GM21529 (cell line): Measurements from ENCODE around the gene HIVEP3.
"Not testable (repeated sequence)": the region's sequence is repeated elsewhere in the genome, so short reads cannot be mapped to it uniquely, and the experiment has no call there.

ENCODE experiments used
- ATAC-seq: cut with Tn5 transposase; IDR thresholded peaks from one replicate; pipeline ENCODE4 v1.9.1; 2021; ENCODE audit not compliant: unreplicated experiment

Gene HIVEP3

DNA sequence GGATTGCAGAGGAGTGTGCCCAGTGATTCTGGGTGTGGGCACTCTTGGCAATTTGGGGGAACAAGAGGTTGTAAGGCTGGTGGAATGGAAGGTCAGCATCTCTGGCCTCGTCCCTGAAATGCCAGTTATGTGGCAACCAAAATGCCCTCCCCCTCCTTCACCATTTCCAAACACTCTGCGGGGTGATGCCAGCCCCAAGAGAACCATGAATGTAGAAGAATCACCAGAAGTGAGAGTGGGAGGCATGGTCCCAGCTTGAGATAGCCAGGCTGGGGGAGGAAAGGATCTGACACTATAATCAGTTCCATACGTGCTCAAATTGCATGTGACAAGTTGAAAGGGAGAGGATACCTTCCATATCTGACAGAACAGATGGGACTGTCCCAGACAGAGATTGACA lies 345.5 kb downstream of the HIVEP3 start:
- no peak for ATAC-seq

- ATAC-seq, result no peak
Measured at GRCh38 chr1:41572224-41572623, 346.5 kb downstream of the HIVEP3 start.

DNA sequence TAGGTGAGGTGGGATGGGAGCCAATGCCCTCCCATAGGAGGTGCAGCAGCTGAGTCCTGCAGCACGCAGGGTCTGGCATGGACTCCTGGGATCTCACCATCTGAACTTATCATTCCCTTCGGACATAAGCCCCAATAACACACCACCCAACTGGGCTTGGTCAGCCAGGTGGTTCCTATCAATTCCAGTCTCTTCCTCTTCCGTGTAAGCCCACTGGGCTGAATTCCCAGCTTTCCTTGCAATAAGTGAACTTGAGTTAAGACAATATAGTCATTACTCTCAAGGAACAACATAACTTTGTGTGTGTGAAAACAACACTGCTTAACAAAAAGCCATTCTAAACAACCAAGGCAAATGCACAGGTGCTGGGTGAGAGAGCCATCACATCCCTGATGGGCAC lies 347.7 kb downstream of the HIVEP3 start:
- no peak for ATAC-seq

GRCh38 chr1:41568204-41568603 lies 350.5 kb downstream of the HIVEP3 start:
- ATAC-seq, result no peak

GRCh38 chr1:41566969-41567368 lies 351.8 kb downstream of the HIVEP3 start:
- no peak for ATAC-seq

DNA sequence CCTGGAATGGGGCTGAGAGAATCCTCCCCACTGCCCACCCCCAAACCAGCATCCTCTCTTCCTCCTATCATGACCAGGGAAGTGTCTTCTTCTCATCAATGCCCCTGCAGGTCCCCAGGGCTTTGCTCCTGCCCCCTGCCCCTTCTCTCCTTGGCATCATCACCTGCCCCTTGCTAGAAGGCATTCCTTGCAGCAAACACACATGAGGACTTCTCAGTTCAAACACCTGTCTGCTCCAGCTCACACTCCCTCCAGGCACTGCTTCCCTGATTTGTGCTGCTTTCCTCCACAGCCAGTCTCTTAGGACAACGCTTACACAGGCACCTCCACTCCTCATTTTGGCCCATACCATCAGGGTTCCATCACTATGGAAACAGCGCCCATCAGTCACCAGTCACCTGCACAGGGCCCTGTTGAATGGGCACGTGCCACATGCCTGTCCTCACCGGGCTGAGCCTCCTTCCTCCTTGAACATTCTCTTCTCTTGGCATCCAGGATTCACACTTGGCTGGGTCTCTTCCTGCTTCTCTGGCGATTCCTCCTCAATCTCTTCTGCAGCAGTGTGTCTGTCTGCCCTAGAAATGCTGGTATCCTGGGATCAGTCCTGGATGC lies 352.3 kb downstream of the HIVEP3 start:
- ATAC-seq, result no peak

DNA sequence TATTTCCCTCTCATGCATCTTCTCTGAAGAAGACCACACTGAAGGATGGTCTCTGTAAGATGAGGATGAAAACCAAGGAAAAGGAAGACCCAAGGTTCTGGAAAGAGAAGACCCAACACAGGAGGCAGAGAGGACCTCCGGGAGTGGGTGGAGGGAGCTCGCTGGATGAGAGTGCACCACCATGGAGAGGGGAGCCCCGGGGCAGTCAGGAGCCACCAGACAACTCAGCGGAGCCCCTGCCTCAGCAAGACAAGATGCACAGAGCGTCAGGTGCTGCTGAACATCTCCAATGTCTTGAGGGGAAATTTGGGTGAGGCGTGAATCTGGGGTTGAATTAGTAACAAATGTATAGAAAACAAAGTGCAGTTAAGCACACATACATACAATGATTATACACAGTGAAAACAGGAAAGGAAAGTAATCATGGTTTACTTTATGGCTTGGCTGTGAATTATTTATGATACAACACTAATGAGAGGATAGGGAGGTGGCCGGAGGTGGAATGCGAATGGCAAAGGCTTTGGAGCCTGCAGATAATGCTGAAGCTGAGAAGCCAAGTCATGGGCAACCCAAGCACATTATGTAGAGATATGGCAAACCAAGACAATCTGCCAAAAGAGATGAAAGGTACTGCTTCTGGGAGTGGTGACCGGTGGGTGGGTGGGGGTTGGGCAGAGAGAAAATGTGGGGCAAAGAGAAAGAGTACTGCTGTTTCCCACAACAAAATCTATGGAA lies 353.8 kb downstream of the HIVEP3 start:
- ATAC-seq, result no peak

DNA sequence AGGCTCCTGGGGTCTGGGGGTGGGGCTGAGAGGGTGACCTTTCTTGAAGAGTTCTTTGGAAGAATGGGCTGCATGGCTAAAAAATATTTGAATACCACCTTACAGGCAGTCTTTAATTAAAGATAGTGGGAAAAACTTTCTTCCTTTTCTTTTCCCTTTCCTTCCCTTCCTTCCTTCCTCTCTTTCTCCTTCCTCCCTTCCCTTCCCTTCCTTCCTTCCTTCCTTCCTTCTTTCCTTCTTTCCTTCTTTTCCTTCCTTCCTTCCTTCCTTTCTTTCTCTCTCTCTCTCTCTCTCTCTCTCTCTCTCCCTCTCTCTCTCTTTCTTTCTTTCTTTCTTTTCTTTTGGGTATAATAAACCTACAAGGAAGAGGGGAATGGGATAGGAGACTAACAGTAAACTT lies 356.4 kb downstream of the HIVEP3 start:
- ATAC-seq, result no peak

GRCh38 chr1:41560931-41561330 lies 357.8 kb downstream of the HIVEP3 start:
- ATAC-seq, result no peak

- ATAC-seq, result no peak
Measured at GRCh38 chr1:41560496-41560895, 358.2 kb downstream of the HIVEP3 start.

DNA sequence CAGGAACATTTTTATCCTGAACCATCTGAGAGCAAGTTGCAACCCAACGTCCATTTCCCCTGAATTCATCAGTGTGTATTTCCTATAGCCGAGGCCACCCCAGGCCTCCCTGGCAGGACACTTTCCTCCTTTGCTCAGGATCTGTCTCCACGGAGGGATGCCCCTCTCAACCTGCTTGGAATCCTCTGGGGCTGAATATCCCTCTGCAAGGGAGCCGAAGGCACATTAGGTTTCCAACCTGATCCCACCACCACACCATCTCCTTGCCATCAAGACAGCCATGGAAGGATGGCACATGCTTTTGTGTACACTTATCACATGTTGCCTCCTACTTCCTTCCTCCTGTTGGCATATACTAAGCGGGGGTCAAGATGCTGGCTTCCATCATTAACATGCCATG lies 359.4 kb downstream of the HIVEP3 start:
- ATAC-seq, result no peak

GRCh38 chr1:41558761-41559171 lies 360.0 kb downstream of the HIVEP3 start:
- no peak for ATAC-seq

DNA sequence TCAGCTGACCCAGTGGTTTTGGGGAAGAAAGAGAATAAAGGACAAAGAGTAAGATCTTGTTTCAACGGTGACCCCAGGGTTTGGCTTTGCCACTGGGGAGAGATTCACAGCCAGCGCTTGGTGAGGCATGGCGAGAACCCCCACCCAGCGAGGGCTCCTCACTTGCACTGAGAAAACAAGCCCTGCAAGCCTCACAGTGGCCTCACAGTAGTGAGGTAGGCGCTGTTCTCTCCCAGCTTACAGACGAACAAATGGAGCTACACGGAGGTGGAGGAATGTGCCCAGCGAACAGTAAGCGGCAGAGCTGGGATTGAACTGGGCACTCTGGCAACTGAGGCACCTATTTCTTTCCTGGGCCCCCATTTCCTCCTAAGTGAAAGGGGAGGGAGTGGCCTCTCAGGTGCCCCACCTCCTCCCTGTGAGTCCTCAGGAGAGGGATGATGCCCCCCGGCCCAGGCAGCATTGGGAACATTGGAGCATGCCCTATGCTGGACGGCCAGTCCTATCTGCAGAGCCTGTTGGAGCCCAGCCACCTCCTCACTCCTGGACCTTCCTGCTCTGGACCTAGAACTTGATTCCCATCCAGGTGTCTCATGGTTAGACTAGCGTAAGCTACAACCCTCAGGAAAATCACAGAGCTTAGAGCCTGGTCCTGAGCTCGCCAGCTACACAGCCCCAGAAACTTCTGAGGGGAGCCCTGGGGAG lies 360.8 kb downstream of the HIVEP3 start:
- ATAC-seq, result no peak

- not testable (repeated sequence) for ATAC-seq
Measured at GRCh38 chr1:41554746-41555145, 364.0 kb downstream of the HIVEP3 start.

DNA sequence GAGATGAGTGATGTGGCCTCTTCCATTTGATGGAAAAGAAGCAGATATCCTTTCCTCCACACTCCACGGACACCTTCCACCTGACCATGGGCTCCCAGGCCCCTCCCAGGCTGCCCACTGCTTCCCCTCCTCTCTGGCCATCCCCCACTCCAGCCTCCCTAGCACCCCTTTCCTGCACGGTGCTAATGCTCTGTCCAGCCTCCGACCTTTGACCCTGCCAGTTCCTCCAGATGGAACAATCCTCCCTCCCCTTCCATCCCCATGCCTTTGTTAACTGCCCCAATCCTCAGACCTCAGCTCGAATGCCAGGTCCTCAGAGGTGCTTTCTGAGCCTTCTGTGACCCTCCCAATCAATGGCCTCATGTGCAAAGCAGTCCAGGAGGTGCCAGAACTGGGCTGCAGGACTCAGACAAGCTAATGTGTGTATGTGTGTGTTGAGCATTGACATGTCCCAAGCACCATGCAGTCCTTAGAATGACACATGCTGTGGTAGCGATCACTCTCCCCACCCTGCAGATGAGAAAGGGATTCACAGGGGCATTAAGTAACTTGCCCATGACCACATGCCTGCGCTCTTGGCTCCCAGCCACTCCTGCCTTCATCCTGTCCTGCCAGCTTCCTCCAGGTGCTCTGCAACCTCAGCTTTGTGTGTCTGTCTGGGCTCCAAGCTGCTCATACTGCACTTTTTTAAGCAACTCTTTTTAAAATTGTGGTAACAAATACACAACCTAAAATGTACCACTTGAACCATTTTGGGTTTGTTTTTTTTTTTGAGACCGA lies 370.8 kb downstream of the HIVEP3 start:
- ATAC-seq, result no peak

DNA sequence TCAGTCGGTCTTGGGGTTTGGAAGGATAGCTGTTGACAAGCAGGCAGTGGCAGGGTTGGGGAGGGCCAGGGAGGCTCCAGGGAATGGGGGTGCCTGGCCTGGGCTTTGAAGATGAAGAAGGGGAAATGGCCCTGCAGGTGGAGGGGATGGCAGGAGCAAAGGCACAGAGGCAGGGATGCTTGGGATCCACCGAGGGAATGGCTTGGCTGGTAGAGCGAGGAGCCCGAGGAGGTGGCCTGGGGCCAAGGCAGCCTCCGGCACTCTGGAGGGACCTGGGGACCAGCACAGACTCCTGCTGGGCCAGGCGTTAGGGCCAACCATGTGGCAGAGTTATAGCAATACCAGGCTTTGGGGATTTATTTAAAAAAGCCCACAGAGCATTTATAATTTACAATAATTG lies 371.4 kb downstream of the HIVEP3 start:
- no peak for ATAC-seq

DNA sequence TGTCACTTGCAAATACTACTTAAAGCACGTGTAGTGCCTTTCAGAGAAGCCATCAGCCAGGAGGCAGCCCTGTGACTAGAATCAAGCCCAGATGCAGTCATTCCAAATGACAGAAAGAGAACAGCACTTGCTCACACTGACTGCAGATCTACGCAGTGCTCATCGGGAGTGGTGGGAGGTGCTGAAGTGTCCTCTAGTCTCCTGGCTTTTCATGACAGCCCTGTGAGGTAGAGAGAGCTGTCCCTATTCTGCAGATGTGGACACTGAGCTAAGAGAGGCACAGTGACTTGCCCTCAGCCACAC lies 371.9 kb downstream of the HIVEP3 start:
- ATAC-seq, result no peak

DNA sequence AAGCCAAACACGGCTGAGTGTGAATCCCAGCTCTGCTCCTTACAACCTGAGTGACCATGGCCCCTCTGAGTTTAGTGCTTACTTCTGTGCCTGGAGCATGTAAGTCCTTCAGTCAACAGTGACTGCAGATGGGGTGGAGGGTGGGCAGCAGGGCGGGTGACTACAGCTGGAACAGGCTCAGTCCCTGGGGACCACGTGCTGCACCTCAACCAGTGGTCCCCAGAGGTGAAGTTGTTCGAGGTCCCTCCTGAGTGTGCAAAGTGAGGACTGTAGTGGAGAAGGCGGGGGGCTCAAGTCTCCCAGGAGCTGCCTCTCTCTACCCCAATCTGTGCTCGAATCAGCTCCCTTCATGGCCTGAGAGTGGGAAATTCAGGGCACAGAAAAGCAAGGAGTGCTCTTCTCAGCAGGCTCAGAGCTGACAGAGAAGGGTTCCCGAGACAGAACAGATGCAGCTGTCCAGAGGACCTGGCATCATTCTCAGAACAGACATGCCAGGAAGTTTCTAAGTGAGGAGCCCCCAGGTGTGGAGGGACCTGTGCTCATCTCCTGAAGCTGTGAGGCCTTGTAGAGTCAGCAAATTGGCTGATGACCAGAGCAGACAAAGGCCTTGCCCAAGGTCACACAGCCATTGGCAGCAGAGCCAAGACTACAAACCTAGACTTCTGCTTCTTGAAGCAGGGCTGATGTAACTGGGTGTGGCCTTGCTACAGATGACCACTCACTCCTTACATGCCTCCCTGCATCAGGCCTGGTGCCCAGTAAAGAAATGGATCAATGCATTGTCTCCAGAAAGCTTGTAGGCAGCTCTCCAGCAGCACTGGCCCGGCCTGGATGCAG lies 372.5 kb downstream of the HIVEP3 start:
- ATAC-seq, result no peak

- no peak for ATAC-seq
Measured at GRCh38 chr1:41542196-41542930, 376.4 kb downstream of the HIVEP3 start.

DNA sequence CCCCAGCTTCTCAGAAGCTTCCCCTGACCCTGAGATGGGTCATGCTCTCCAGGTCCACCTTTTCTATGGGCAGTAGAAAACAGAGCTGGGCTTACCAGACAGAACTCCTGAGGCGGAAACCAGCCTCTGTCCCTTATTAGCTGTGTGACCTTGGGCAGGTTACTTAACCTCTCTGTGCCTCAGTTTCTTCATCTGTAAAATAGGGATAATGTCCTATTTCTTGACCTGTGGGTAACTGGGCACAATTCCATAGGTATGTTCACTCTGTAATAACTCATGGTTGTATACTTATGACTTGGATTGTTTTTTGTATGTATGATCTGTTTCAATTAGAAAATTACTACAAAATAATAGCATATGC lies 377.1 kb downstream of the HIVEP3 start:
- ATAC-seq, result no peak
